GM15510 (cell line): Measurements from ENCODE around the gene CHN1.

Experiments used
- POLR2A ChIP-seq: IDR thresholded peaks from 3 replicates; pipeline ENCODE4 v1.6.1; 2011; ENCODE audit warnings: borderline replicate concordance; ENCODE audit not compliant: insufficient read length; ENCODE audit errors: extremely low read depth

Gene CHN1

GRCh38 chr2:175022923-175023322, 17.7 kb upstream of the CHN1 start:
- TF ChIP-seq POLR2A, result no peak

- no peak for TF ChIP-seq POLR2A
These were observed 14.6 kb upstream of the CHN1 start for GRCh38 chr2:175019566-175020327.

- no peak for TF ChIP-seq POLR2A
These were observed 12.6 kb upstream of the CHN1 start for GRCh38 chr2:175017618-175018414.

GRCh38 chr2:175015340-175015739, 10.2 kb upstream of the CHN1 start:
- TF ChIP-seq POLR2A, result no peak

- no peak for TF ChIP-seq POLR2A
These were observed 7.3 kb upstream of the CHN1 start for GRCh38 chr2:175012516-175012915.

GRCh38 chr2:175011505-175011904, 6.3 kb upstream of the CHN1 start:
- TF ChIP-seq POLR2A, result no peak

GRCh38 chr2:175010848-175011254, 5.7 kb upstream of the CHN1 start:
- no peak for TF ChIP-seq POLR2A

GRCh38 chr2:175009917-175010621, 4.9 kb upstream of the CHN1 start:
- TF ChIP-seq POLR2A, result no peak

- TF ChIP-seq POLR2A, result no peak
These were observed 3.8 kb upstream of the CHN1 start for GRCh38 chr2:175008801-175009495.

- no peak for TF ChIP-seq POLR2A
These were observed 2.8 kb upstream of the CHN1 start for GRCh38 chr2:175008009-175008408.

GRCh38 chr2:175007510-175007909, 2.3 kb upstream of the CHN1 start:
- TF ChIP-seq POLR2A, result no peak

- no peak for TF ChIP-seq POLR2A
These were observed 1.1 kb upstream of the CHN1 start for GRCh38 chr2:175006281-175006680.

- TF ChIP-seq POLR2A, result no peak
These were observed 618 bp upstream of the CHN1 start for GRCh38 chr2:175005733-175006264.

- TF ChIP-seq POLR2A, result no peak
These were observed 526 bp downstream of the CHN1 start for GRCh38 chr2:175004730-175004979.
